PC-3 (cell line): Measurements from ENCODE around the gene AQP10.

Experiments
- CTCF ChIP-seq: fragments of 300-600 bp; sonication (generic); conservative IDR thresholded peaks from 2 replicates; pipeline ENCODE4 v1.5.1; 2017; ENCODE audit warnings: antibody characterized with exemption, low read depth, mild to moderate bottlenecking, low read length
- EZH2 ChIP-seq: fragments of 300-600 bp; sonication (generic); IDR thresholded peaks from one replicate; pipeline ENCODE4 v1.6.1; 2017; ENCODE audit warnings: antibody characterized with exemption, mild to moderate bottlenecking, low read length; ENCODE audit not compliant: unreplicated experiment
- EZH2phosphoT487 ChIP-seq: fragments of 300-600 bp; sonication (generic); IDR thresholded peaks from 2 replicates; pipeline ENCODE4 v1.6.1; 2018; ENCODE audit warnings: mild to moderate bottlenecking, antibody characterized with exemption, low read length, borderline replicate concordance

- TF ChIP-seq CTCF (peak; percentile 97), EZH2phosphoT487 (no peak), EZH2 (no peak)
These were observed 4.0 kb downstream of the AQP10 start, which contains the start of gene ATP8B2 for GRCh38 chr1:154324669-154325582.
